Activated CD4-positive, alpha-beta memory T cell treated with anti-CD3 and anti-CD28 coated beads, Interleukin-2, amount 10 ng/mL, durations not matched to agents 7 days and 5 days (primary cell): Measurements from ENCODE around the gene ZMYND11. TPM values are rescaled to one million over a fixed set of nuclear protein-coding genes. Genes with fewer than 3 reads are reported as not detected.
"Not testable (repeated sequence)": the region's sequence is repeated elsewhere in the genome, so short reads cannot be mapped to it uniquely, and the experiment has no call there.

Experiments used
- CTCF ChIA-PET: fragments of 350-600 bp; sonication (Branson Sonifier 250); formaldehyde crosslinking; loops from one replicate; lab custom pipeline; 2021; ENCODE audit warnings: antibody characterized with exemption, inconsistent platforms; lab: Charles Lee
- POLR2A ChIA-PET: fragments of 350-600 bp; sonication (Branson Sonifier 250); formaldehyde crosslinking; loops from one replicate; lab custom pipeline; 2021; ENCODE audit warnings: antibody characterized with exemption; lab: Charles Lee
- DNase-seq: peaks from one replicate; pipeline ENCODE4 v3.0.0-alpha.2; 2020
- H3K27ac Mint-ChIP-seq: one replicate; pipeline ENCODE4 v1.8.0; 2021; ENCODE audit warnings: mild to moderate bottlenecking, mixed read lengths
- H3K27me3 Mint-ChIP-seq: one replicate; pipeline ENCODE4 v1.8.0; 2021; ENCODE audit warnings: mixed read lengths
- H3K36me3 Mint-ChIP-seq: one replicate; pipeline ENCODE4 v1.8.0; 2021; ENCODE audit warnings: low read depth, mixed read lengths
- H3K4me1 Mint-ChIP-seq: one replicate; pipeline ENCODE4 v1.8.0; 2021; ENCODE audit warnings: mixed read lengths
- H3K4me3 Mint-ChIP-seq: one replicate; pipeline ENCODE4 v1.8.0; 2021; ENCODE audit warnings: mild to moderate bottlenecking, mixed read lengths
- H3K9me3 Mint-ChIP-seq: one replicate; pipeline ENCODE4 v1.8.0; 2021; ENCODE audit warnings: mixed read lengths
- total RNA-seq, 2 experiments: library from RNA; stranded (reverse); gene quantifications; one replicate each; pipeline ENCODE4 v1.2.3, GENCODE V29; 2021

ZMYND11 gene
- total RNA-seq, 2 experiments from 2014 or later, result 30.9 to 36.9 TPM

GRCh38 chr10:185571-185970, 50.3 kb downstream of the ZMYND11 start:
- POLR2A ChIA-PET, H3K27me3 Mint-ChIP-seq, CTCF ChIA-PET, DNase-seq, H3K4me3 Mint-ChIP-seq, H3K27ac Mint-ChIP-seq, H3K9me3 Mint-ChIP-seq: not testable (repeated sequence)
- peaks cover 30% of the 10 kb centered on the region for H3K4me1 Mint-ChIP-seq
- H3K36me3 Mint-ChIP-seq, result peaks cover 48% of the 10 kb centered on the region

- H3K36me3 Mint-ChIP-seq, result peaks cover 44% of the 10 kb centered on the region
- DNase-seq, result no peak
These were observed 51.7 kb downstream of the ZMYND11 start for GRCh38 chr10:186911-187310.

GRCh38 chr10:188546-188945, 53.3 kb downstream of the ZMYND11 start:
- DNase-seq, result no peak
- ChIA-PET POLR2A (no interaction called here), CTCF (no interaction called here)
- Mint-ChIP-seq H3K4me3 (no peak overlapping the region), H3K27ac (no peak overlapping the region), H3K27me3 (no peaks in the 10 kb centered on the region), H3K9me3 (peaks cover 10% of the 10 kb centered on the region), H3K4me1 (peaks cover 10% of the 10 kb centered on the region), H3K36me3 (peaks cover 31% of the 10 kb centered on the region)

More at GRCh38 chr10:186911-187310, 51.7 kb downstream of the ZMYND11 start:
- POLR2A ChIA-PET, result no interaction called here
- no peaks in the 10 kb centered on the region for H3K27me3 Mint-ChIP-seq
- no peak overlapping the region for H3K27ac Mint-ChIP-seq
- CTCF ChIA-PET, result no interaction called here
- H3K9me3 Mint-ChIP-seq, result peaks cover 10% of the 10 kb centered on the region
- peaks cover 26% of the 10 kb centered on the region for H3K4me1 Mint-ChIP-seq
- no peak overlapping the region for H3K4me3 Mint-ChIP-seq

- POLR2A ChIA-PET, result no interaction called here
These were observed 55.0 kb downstream of the ZMYND11 start for GRCh38 chr10:190216-190615.

GRCh38 chr10:191703-192518, 56.7 kb downstream of the ZMYND11 start:
- Mint-ChIP-seq H3K27ac (no peak overlapping the region), H3K9me3 (no peaks in the 10 kb centered on the region), H3K4me1 (peaks cover 3% of the 10 kb centered on the region), H3K27me3 (no peaks in the 10 kb centered on the region), H3K36me3 (peaks cover 19% of the 10 kb centered on the region), H3K4me3 (no peak overlapping the region)
- CTCF ChIA-PET, result no interaction called here
- POLR2A ChIA-PET, result no interaction called here
- no peak for DNase-seq

More at GRCh38 chr10:190216-190615, 55.0 kb downstream of the ZMYND11 start:
- no peak for DNase-seq
- no peak overlapping the region for H3K27ac Mint-ChIP-seq
- H3K36me3 Mint-ChIP-seq, result peaks cover 19% of the 10 kb centered on the region
- CTCF ChIA-PET, result no interaction called here
- peaks cover 3% of the 10 kb centered on the region for H3K4me1 Mint-ChIP-seq
- no peaks in the 10 kb centered on the region for H3K27me3 Mint-ChIP-seq
- H3K4me3 Mint-ChIP-seq, result no peak overlapping the region
- H3K9me3 Mint-ChIP-seq, result no peaks in the 10 kb centered on the region

GRCh38 chr10:194281-194680, 59.0 kb downstream of the ZMYND11 start:
- POLR2A ChIA-PET, result no interaction called here
- H3K4me3 Mint-ChIP-seq, result no peak overlapping the region
- H3K36me3 Mint-ChIP-seq, result peaks cover 14% of the 10 kb centered on the region
- CTCF ChIA-PET, result no interaction called here
- no peaks in the 10 kb centered on the region for H3K9me3 Mint-ChIP-seq
- H3K4me1 Mint-ChIP-seq, result no peaks in the 10 kb centered on the region
- no peak overlapping the region for H3K27ac Mint-ChIP-seq
- H3K27me3 Mint-ChIP-seq, result no peaks in the 10 kb centered on the region
- DNase-seq, result no peak

- ChIA-PET CTCF (no interaction called here), POLR2A (no interaction called here)
These were observed 65.2 kb downstream of the ZMYND11 start for GRCh38 chr10:200405-200804.

GRCh38 chr10:201328-201771, 66.1 kb downstream of the ZMYND11 start:
- Mint-ChIP-seq H3K4me3 (no peak overlapping the region), H3K4me1 (peaks cover 8% of the 10 kb centered on the region), H3K36me3 (peaks cover 7% of the 10 kb centered on the region), H3K27me3 (no peaks in the 10 kb centered on the region), H3K9me3 (no peaks in the 10 kb centered on the region), H3K27ac (no peak overlapping the region)
- no peak for DNase-seq
- ChIA-PET POLR2A (no interaction called here), CTCF (no interaction called here)

More at GRCh38 chr10:200405-200804, 65.2 kb downstream of the ZMYND11 start:
- H3K4me1 Mint-ChIP-seq, result peaks cover 8% of the 10 kb centered on the region
- H3K9me3 Mint-ChIP-seq, result no peaks in the 10 kb centered on the region
- no peak for DNase-seq
- H3K36me3 Mint-ChIP-seq, result peaks cover 6% of the 10 kb centered on the region
- no peaks in the 10 kb centered on the region for H3K27me3 Mint-ChIP-seq
- no peak overlapping the region for H3K4me3 Mint-ChIP-seq
- no peak overlapping the region for H3K27ac Mint-ChIP-seq

GRCh38 chr10:208616-209015, 73.4 kb downstream of the ZMYND11 start:
- Mint-ChIP-seq H3K27me3 (no peaks in the 10 kb centered on the region), H3K4me1 (peaks cover 2% of the 10 kb centered on the region), H3K4me3 (no peak overlapping the region), H3K9me3 (no peaks in the 10 kb centered on the region), H3K36me3 (peaks cover 12% of the 10 kb centered on the region), H3K27ac (no peak overlapping the region)
- DNase-seq, result no peak
- POLR2A ChIA-PET, result no interaction called here
- CTCF ChIA-PET, result no interaction called here

GRCh38 chr10:209357-209756, 74.1 kb downstream of the ZMYND11 start:
- POLR2A ChIA-PET, result no interaction called here

GRCh38 chr10:210297-210696, 75.0 kb downstream of the ZMYND11 start:
- Mint-ChIP-seq H3K4me3 (no peak overlapping the region), H3K4me1 (peaks cover under 1% of the 10 kb centered on the region), H3K36me3 (peaks cover 10% of the 10 kb centered on the region), H3K27me3 (no peaks in the 10 kb centered on the region), H3K27ac (no peak overlapping the region), H3K9me3 (no peaks in the 10 kb centered on the region)
- POLR2A ChIA-PET, result no interaction called here
- CTCF ChIA-PET, result interaction anchor here (1.6 kb wide), 1 partner anchor 20 kb away, joined by 3 read pairs; no protein-coding TSS in a partner anchor
- no peak for DNase-seq

More at GRCh38 chr10:209357-209756, 74.1 kb downstream of the ZMYND11 start:
- H3K4me1 Mint-ChIP-seq, result peaks cover 2% of the 10 kb centered on the region
- H3K36me3 Mint-ChIP-seq, result peaks cover 12% of the 10 kb centered on the region
- H3K9me3 Mint-ChIP-seq, result no peaks in the 10 kb centered on the region
- H3K27me3 Mint-ChIP-seq, result no peaks in the 10 kb centered on the region
- no peak overlapping the region for H3K27ac Mint-ChIP-seq
- no peak overlapping the region for H3K4me3 Mint-ChIP-seq
- CTCF ChIA-PET, result no interaction called here
- DNase-seq, result no peak

GRCh38 chr10:215444-215843, 80.2 kb downstream of the ZMYND11 start:
- peaks cover 13% of the 10 kb centered on the region for H3K4me1 Mint-ChIP-seq
- H3K4me3 Mint-ChIP-seq, result no peak overlapping the region
- no peak for DNase-seq
- no peaks in the 10 kb centered on the region for H3K27me3 Mint-ChIP-seq
- H3K9me3 Mint-ChIP-seq, result no peaks in the 10 kb centered on the region
- POLR2A ChIA-PET, result no interaction called here
- CTCF ChIA-PET, result interaction anchor here (1.5 kb wide), 1 partner anchor 42 kb away, joined by 3 read pairs; no protein-coding TSS in a partner anchor
- no peak overlapping the region for H3K27ac Mint-ChIP-seq
- H3K36me3 Mint-ChIP-seq, result peaks cover 4% of the 10 kb centered on the region

- Mint-ChIP-seq H3K36me3 (peaks cover 7% of the 10 kb centered on the region), H3K27ac (no peak overlapping the region), H3K4me1 (peaks cover 21% of the 10 kb centered on the region), H3K9me3 (no peaks in the 10 kb centered on the region), H3K27me3 (no peaks in the 10 kb centered on the region), H3K4me3 (no peak overlapping the region)
- ChIA-PET CTCF (no interaction called here), POLR2A (no interaction called here)
- no peak for DNase-seq
These were observed 83.5 kb downstream of the ZMYND11 start for GRCh38 chr10:218798-219197.
